ENCODE measurements around the gene NOP9. TPM values are rescaled to one million over a fixed set of nuclear protein-coding genes. Genes with fewer than 3 reads are reported as not detected.
"Not testable (repeated sequence)": the region's sequence is repeated elsewhere in the genome, so short reads cannot be mapped to it uniquely, and the experiment has no call there.

NOP9 gene
- total RNA-seq, 1 donor from 2014 or later: 28.3 TPM

DNA sequence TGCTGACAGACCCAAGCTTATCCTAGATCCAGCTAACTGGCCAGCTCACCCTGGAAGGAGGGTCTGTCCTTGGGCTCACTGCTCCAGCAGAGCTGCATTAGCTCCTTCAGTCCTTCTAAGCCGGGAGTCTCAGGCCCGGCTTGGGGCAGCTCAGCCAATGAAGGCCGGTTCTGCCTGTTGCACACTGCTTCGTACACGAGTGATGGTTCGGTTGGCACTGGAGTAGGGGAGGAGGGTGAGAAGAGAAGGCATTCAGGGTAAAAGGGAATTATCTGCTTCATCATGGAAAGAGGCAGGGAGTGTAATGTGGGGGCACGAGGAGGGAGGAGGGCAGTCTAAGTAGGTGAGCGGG is 38.1 kb downstream of the NOP9 start:
- intact Hi-C loops (cut with DNase I): no loop called here

DNA sequence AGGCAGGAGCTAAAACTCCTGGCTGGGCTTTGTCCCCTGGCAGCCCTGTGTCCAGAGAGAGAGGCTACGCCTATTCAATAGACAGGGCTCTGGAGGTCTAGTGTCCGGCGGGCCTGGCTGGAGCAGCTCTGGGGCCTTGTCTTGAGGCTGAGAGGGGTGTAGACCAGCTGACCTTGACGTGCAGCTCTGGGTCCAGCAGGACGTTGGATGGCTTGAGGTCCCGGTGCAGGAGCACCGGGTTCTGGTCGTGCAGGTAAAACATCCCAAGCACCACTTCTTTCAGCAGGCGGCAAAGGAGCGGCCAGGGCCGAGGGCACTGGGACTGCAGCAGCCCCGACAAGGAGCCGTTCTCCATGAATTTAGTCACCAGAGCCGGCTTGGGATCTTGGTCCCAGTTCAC is 39.2 kb downstream of the NOP9 start:
- no peak for DNase-seq (ENCODE audit: low spot score)
- intact Hi-C loops (cut with DNase I): no loop called here

More for the DNA sequence above, 38.1 kb downstream of the NOP9 start:
- DNase-seq (ENCODE audit: low spot score): no peak

DNA sequence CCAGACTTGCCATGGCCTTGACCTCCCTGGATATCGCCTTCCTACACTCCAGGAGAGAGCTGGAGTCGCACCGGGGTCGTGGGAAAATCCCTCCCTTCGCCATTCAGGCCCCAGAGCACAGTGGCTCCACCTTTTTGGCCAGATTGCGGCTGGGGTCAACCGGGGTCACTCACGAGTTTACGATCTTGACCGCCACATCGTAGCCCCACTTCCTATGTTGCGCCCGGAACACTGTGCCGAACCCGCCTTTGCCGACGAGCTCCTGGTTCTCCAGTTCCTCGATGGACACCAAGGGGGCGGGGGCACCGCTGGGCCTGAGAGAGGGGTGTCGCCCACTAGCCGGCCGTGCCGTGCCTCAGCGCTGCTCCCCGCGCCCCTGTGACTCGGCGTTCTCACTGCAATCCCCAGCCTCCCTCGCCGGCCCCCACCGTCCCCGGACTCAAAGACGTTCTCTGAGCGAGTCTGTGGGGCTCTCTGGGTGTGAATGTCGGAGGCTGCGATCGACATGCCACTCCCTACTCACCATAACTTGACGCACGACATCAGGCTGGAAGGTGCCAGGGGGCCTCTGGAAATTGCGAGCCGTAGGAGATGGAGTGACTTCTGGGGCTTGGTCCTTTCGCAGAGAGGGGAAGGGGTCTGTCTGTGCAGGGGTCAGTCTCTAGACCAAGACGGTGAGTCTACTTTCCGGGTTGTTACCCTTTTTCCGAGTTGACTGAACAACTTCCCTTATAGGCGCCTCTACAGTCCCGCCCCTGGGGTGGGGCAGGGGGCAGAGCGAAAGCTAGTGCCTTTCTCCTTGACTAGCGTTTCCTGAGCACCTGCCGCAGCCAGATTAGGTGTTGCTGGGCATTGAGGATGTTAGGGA is 39.9 kb downstream of the NOP9 start, which contains the start of gene RIPK3:
Gene RIPK3 (minus strand): TSS at position 708 of the 868 bp plus-strand sequence. CDS start 165 bp downstream, at position 543.
- intact Hi-C loops (cut with DNase I): no loop called here
- DNase-seq (ENCODE audit: low spot score): peak; percentile 84

DNA sequence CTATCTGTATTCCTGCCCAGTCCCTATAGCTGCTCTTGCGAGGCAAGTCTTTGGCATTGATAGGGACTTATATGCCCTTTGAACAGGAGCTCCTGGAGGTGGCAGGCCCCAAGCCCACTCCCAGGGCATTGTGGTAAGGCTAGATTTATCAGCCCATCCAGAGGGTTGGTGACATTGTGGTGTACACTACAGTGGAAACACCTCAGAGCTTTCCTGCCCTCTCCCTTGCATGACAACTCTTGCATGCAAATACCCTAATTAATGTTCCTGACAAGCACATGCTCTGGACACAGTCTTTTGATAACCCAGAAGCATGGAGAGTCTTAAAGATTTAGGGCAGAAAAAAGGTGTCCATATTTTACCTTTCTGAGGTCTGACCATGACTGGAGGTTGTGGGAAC is 41.0 kb downstream of the NOP9 start:
- DNase-seq (ENCODE audit: low spot score): no peak
- intact Hi-C loops (cut with DNase I): no loop called here

DNA sequence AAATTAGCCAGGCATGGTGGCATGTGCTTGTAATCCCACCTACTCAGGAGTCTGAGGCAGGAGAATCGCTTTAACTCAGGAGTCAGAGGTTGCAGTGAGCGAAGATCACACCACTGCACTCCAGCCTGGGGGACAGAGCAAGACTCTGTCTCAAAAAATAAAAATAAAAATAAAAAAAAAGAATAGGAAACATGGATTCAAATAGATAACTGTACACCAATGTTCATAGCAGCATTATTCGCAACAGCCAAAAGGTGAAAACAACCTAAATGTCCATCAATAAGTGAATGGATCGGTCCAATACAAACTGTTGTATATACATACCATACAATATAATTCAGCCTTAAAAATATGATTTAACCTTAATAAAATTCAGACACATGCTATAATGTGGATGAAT is 43.2 kb downstream of the NOP9 start:
- DNase-seq (ENCODE audit: low spot score): no peak
- intact Hi-C loops (cut with DNase I): no loop called here

DNA sequence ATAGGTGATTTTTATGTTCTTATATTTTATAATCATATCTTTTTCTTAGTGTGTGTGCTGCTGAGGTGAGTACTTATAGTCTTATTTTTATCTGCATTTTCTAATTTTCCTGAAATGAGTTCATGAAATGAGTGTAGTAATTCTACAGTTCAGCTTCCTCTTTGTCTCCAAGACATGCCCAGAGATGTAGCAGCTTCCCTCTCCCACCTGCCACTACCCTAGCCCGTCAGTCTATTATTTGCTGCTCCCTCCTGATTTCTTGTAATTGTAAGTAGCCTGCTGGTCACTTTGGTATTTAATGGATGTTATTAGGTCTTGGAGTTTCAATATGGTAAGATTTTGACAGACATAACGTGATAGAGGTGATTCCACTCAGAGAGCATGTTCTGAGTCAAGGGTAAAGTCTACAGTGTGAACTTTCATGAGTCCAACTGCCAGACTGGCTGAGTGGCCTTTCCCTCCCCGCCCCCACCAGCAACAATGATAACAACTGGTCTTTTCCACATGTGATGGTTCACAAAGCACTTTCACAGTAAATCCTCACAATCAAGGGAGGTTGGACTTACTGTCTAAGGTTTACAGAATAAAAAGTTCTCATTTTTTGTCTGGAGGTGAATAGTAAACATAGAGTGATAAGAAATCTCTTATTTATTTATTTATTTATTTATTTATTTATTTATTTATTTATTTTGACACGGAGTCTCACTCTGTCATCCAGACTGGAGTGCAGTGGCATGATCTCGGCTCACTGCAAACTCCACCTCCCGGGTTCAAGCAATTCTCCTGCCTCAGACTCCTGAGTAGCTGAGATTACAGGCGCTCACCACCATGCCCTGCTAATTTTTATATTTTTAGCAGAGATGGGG is 44.4 kb downstream of the NOP9 start:
- intact Hi-C loops (cut with DNase I): no loop called here
- DNase-seq (ENCODE audit: low spot score): no peak

DNA sequence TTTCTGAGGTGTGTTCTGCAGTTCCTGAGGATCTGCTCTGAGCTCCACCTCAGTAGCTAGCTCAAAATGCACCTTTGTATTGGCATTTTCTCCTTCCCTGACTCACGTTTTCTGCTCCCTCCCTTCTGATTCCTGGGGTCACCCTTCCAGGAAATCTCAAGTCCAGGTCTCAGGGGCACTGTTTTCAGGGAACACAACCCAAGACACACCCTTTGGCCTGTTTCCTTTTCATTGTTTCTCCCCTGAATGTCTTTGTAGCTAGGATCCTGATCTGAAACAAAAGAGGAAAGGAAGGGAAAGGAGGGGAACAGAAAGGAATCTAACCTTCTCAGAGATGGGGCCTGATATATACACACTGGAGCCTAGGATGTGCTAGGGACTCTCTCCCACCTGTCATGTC is 47.5 kb downstream of the NOP9 start:
- no peak for DNase-seq (ENCODE audit: low spot score)
- intact Hi-C loops (cut with DNase I): no loop called here

DNA sequence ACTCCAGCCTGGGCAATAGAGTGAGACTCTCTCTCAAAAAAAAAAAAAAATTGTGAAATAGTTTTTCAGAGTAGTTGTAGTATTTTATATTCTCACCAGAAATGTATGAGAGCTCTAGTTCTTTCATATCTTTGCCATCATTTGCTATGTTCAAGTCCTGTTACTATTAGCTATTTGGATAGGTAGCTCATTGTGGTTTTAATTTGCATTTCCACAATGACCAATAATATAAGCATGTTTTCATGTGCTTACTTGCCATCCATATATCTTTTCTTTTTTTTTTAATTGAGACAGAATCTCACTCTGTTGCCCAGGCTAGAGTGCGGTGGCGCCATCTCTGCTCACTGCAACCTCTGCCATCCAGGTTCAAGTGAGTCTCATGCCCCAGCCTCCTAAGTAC is 48.5 kb downstream of the NOP9 start:
- intact Hi-C loops (cut with DNase I): no loop called here
- DNase-seq (ENCODE audit: low spot score): no peak

DNA sequence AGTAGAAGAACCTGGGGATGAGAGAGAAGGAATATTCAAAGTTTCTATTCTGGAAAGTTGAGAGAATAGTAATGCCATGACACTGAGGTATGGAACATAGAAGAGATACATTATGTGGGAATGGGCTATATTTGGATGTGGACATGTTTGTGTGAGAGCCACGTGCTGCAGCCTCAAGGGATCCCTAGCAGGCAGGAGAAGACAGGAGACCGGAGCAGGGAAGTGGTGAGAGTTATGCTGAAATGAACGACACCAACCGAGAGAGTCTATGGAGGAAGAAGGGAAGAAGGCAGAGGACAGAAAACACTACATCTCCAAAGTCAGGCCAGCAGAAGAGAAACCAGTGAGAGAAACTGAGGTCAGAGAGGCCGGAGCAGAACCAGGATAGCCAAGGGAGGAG is 50.1 kb downstream of the NOP9 start:
- intact Hi-C loops (cut with DNase I): no loop called here
- no peak for DNase-seq (ENCODE audit: low spot score)

DNA sequence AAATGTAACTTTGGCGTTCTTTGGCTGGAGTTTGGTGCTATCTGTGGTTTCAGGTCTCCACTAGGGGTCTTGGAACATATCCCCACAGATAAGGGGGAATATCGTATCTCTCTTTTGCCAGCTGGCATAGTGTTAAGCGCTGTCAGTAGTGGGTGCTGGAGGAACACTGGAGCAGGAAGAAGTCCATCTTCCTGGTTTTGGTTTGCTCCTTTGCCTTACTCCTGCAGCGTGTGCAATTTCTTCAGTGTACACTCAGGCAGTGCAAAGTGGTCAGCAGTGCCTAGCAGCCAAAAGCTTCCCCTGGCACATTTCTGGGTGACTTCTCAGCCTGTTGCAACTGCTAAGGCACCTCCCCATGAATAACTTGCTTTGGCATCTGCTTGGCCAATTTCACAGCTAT is 51.9 kb downstream of the NOP9 start:
- DNase-seq (ENCODE audit: low spot score): no peak
- intact Hi-C loops (cut with DNase I): no loop called here

DNA sequence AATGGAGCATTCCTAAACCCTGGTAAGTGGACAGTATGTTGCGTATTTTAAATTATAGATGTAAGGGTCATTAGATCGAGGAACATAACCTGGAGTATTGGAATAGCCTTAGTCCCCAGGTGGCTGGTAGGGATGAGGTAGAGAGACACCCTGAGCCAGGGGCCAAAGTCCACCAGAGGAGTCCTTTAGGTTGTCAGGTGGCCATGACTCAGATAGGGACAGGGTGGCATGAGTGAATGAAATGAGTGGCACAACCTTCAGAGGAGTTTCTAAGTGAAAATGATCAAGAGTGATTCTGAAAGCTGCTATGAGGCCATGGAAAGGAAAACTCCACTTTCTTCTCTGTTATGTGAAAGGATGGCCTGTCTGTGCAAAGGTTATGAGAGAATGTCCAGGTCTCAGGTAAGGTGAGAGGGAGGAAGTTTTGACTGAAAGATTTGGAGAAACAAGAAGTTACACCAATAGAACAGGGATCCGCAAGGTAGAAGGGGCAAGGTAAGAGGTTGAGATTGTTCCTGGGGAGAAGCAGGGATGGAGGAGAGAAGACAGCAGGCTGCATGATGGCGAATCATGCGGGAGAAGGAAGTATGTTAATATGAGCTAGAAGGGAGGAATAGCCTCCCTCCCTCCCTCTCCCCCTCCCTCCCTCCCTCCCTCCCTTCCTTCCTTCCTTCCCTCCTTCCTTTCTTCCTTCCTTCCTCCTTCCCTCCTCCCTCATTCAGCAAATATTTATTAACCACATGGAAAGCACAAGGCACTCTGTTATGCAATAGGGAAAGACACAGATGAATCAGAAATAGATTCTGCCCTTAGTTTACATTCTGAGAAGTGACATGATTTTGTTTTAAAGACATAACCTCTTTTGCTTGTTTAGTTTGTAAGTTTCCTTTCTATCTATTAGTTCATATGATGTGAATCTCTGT is 54.2 kb downstream of the NOP9 start:
- intact Hi-C loops (cut with DNase I): no loop called here
- no peak for DNase-seq (ENCODE audit: low spot score)

DNA sequence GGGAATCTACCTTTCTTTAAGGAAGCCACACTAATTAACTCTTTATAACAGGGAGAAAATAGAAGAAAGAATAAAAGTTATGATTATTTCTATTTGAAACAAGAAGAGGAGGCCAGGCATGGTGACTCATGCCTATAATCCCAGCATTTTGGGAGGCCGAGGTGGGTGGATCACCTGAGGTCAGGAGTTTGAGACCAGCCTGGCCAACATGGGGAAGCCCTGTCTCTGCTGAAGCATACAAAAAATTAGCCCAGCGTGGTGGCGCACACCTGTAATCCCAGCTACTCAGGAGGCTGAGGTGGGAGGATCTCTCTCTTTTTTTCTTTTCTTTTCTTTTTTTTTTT is 54.8 kb downstream of the NOP9 start:
- intact Hi-C loops (cut with DNase I): not testable (repeated sequence)

DNA sequence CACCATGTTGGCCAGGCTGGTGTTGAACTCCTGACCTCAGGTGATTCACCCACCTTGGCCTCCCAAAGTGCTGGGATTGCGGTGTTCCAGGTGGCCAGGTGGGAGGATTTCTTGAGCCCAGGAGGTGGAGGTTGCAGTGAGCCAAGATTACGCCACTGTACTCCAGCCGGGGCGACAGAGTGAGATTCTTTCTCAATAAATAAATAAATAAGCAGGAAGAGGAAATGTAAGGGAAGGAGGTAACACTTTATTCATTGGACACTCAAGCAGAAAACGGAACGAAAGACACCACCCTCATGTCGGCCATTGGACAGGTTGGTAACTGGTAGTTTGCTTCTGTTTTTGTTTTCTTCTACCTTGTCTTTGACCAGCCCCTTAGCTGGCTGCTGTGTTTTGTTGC is 55.4 kb downstream of the NOP9 start:
- DNase-seq (ENCODE audit: low spot score): no peak
- intact Hi-C loops (cut with DNase I): no loop called here

More for the DNA sequence above, 54.8 kb downstream of the NOP9 start:
- DNase-seq (ENCODE audit: low spot score): not testable (repeated sequence)

DNA sequence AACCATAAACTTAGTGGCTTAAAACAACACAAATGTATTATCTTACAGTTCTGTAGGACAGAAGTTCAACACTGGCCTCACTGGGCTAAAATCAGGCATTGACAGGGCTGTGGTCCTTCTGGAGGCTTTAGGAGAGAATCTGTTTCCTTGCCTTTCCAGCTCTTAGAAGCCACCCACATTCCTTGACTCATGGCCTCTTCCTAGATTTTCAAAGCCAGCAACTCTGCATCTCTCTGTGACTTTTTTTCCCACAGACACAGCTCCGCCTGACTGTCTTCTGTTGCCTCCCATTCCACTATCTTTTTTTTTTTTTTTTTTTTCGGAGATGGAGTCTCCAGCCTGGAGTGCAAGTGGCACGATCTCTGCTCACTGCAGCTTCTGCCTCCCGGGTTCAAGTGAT is 56.6 kb downstream of the NOP9 start:
- intact Hi-C loops (cut with DNase I): no loop called here
- DNase-seq (ENCODE audit: low spot score): no peak

Other genes starting within 250 kb of the NOP9 start
- gene CARMIL3, start 247.8 kb upstream of the NOP9 start, total RNA-seq: 0.05 TPM
- gene CPNE6, start 228.3 kb upstream of the NOP9 start, total RNA-seq: 1.4 TPM
- 2.2 TPM for gene PCK2, start 205.5 kb upstream of the NOP9 start, total RNA-seq
- gene DCAF11, start 185.1 kb upstream of the NOP9 start, total RNA-seq: 54.1 TPM
- gene NRL, start 184.9 kb upstream of the NOP9 start, total RNA-seq: 2.4 TPM
- 112 TPM for gene FITM1, start 169.2 kb upstream of the NOP9 start, total RNA-seq
- gene PSME1, start 163.7 kb upstream of the NOP9 start, total RNA-seq: 61.3 TPM
- 14.6 TPM for gene EMC9, start 158.3 kb upstream of the NOP9 start, total RNA-seq
- gene PSME2, start 153.2 kb upstream of the NOP9 start, total RNA-seq: 49.7 TPM
- 31.3 TPM for gene RNF31, start 152.4 kb upstream of the NOP9 start, total RNA-seq
- gene IRF9, start 138.6 kb upstream of the NOP9 start, total RNA-seq: 44.8 TPM
- gene REC8, start 127.8 kb upstream of the NOP9 start, total RNA-seq: 5.7 TPM
- 15.7 TPM for gene IPO4, start 111.0 kb upstream of the NOP9 start, total RNA-seq
- gene TM9SF1, start 104.4 kb upstream of the NOP9 start, total RNA-seq: 19.1 TPM
- not detected for gene TSSK4, start 94.2 kb upstream of the NOP9 start, total RNA-seq
- gene CHMP4A, start 86.4 kb upstream of the NOP9 start, total RNA-seq: 30.0 TPM
- gene MDP1, start 83.8 kb upstream of the NOP9 start, total RNA-seq: 16.7 TPM
- 167 TPM for gene NEDD8, start 67.5 kb upstream of the NOP9 start, total RNA-seq
- gene GMPR2, start 66.9 kb upstream of the NOP9 start, total RNA-seq: 33.2 TPM
- 42.3 TPM for gene TINF2, start 57.2 kb upstream of the NOP9 start, total RNA-seq
- 0.48 TPM for gene TGM1, start 36.7 kb upstream of the NOP9 start, total RNA-seq
- 13.3 TPM for gene RABGGTA, start 28.3 kb upstream of the NOP9 start, total RNA-seq
- 8.5 TPM for gene DHRS1, start 70 bp upstream of the NOP9 start, total RNA-seq
- gene CIDEB, start 8.1 kb downstream of the NOP9 start, total RNA-seq: 2.4 TPM
- gene LTB4R2, start 10.3 kb downstream of the NOP9 start, total RNA-seq: 2.2 TPM
- 1.8 TPM for gene LTB4R, start 11.7 kb downstream of the NOP9 start, total RNA-seq
- gene ADCY4, start 35.2 kb downstream of the NOP9 start, total RNA-seq: 71.9 TPM
- gene RIPK3, start 40.1 kb downstream of the NOP9 start, total RNA-seq: 3.5 TPM
- 13.3 TPM for gene NFATC4, start 68.3 kb downstream of the NOP9 start, total RNA-seq
- gene NYNRIN, start 99.2 kb downstream of the NOP9 start, total RNA-seq: 5.0 TPM
- 1.2 TPM for gene CBLN3, start 129.8 kb downstream of the NOP9 start, total RNA-seq
- 23.5 TPM for gene KHNYN, start 130.1 kb downstream of the NOP9 start, total RNA-seq
- 58.5 TPM for gene SDR39U1, start 142.9 kb downstream of the NOP9 start, total RNA-seq
- 0.46 TPM for gene CMA1, start 208.4 kb downstream of the NOP9 start, total RNA-seq